Measurements from ENCODE around the gene SKOR2. TPM values are rescaled to one million over a fixed set of nuclear protein-coding genes. Genes with fewer than 3 reads are reported as not detected.
"Not testable (repeated sequence)": the region's sequence is repeated elsewhere in the genome, so short reads cannot be mapped to it uniquely, and the experiment has no call there.

The SKOR2 gene
- total RNA-seq, 8 experiments from 2014 or later: 0.05 to 0.47 (median 0.12) TPM; not detected in 2

- WGBS, 10 experiments: 0 to 23% (median 3%) methylated on average over 1 to 23 of the region's 24 CpGs; no CpG with 5 or more reads in 1 of the 10 experiments
- Histone ChIP-seq H3K4me3 (peak overlapping the region; percentile 74 to 99 (median 88)), H3K4me1 (replicated peaks in 1 of 2) (peaks cover 7 to 8% of the 10 kb centered on the region in 2 donors), H3K27ac (peak overlapping the region; percentile 85 to 94)
- in situ Hi-C loops (cut with MboI; ENCODE audit: low pct_unique_long_range_greater_than_20kb in 2 of 9, low sequenced_read_pairs in 9 of 9, unreplicated experiment in 9 of 9): no loop called here
- peak; percentile 3 to 29 (median 20) for ATAC-seq (replicated peaks in 6 of 8)
Observed at GRCh38 chr18:47175283-47175897, 76.1 kb downstream of the SKOR2 start.

DNA sequence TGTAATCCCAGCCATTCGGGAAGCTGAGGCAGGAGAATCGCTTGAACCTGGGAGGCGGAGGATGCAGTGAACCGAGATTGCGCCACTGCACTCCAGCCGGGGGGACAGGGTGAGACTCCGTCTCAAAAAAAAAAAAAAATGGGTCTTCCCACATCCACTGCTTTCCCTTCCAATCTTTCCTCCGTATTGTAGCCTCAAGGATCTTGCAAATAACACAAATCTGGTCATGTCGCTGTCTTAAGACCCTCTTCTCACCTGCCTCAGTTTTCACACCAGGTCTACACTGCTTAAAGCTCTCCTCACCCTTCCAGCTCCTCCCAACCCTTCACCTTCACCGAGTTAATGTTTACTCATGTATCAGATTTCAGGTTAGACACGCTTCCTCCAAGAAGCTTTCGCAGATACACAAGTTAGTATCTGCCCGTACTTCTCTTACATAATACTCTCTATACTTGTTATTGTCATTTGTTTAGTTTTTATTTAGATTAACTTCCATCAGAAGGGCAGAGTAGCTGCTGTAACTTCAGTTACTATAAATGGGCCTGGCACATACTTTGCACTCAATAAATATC, 76.8 kb downstream of the SKOR2 start:
- in situ Hi-C loops (cut with MboI; ENCODE audit: low pct_unique_long_range_greater_than_20kb in 2 of 9, low sequenced_read_pairs in 9 of 9, unreplicated experiment in 9 of 9): no loop called here
- H3K4me3 ChIP-seq: peak overlapping the region in 3 of 5 donors; percentile 74 to 99 (median 94)
- H3K4me1 ChIP-seq (replicated peaks in 1 of 2): peaks cover 5 to 7% of the 10 kb centered on the region in 2 donors
- no peak overlapping the region for H3K27ac ChIP-seq
- 63 to 95% (median 80%) methylated on average over 1 to 12 of the region's 13 CpGs; no CpG with 5 or more reads in 1 of the 10 experiments for WGBS, 10 experiments
- no peak for ATAC-seq (replicated peaks in 6 of 8)

DNA sequence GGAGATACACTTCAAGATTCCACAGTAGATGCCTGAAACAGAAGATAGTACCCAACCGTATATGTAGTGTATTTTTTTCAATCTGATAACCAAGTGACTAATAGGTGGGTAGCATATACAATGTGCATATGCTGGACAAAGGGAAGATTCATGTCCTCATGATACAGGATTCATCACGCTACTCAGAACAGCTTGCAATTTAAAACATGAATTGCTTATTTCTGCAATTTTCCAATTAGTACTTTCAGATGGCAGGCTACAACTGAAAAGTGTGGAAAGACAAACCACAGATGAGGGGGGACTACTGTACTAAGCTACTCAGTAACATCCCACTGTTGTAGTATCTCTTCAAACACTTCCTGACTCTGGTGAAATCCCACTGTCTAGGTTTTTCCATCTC, 79.0 kb downstream of the SKOR2 start:
- no peak overlapping the region for H3K4me3 ChIP-seq
- WGBS, 10 experiments: 6 to 100% (median 90%) methylated on average over 1 to 2 of the region's 2 CpGs; no CpG with 5 or more reads in 4 of the 10 experiments
- peaks cover 5 to 7% of the 10 kb centered on the region in 2 donors for H3K4me1 ChIP-seq (replicated peaks in 1 of 2)
- no peak overlapping the region for H3K27ac ChIP-seq
- peak in 3 of 8 experiments; percentile 12 to 43 (median 14) for ATAC-seq (replicated peaks in 6 of 8)
- in situ Hi-C loops (cut with MboI; ENCODE audit: low pct_unique_long_range_greater_than_20kb in 2 of 9, low sequenced_read_pairs in 9 of 9, unreplicated experiment in 9 of 9): no loop called here

DNA sequence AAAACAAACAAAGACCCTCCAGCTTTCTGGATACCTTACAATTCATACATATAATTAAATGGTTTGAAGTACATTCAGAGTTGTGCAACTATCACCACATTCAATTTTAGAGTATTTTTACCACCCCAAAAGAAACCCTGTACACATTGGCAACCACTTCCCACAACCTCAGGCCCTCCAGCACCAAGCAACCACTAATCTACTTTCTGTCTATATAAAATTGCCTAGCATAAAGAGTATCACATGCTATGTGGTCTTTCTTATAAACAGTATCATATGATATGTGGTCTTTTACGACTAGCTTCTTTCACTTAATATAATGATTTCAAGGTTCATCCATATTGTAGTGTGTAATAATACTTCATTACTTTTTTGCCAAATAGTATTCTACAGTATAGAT, 82.5 kb downstream of the SKOR2 start:
- H3K4me3 ChIP-seq: no peak overlapping the region
- in situ Hi-C loops (cut with MboI; ENCODE audit: low pct_unique_long_range_greater_than_20kb in 2 of 9, low sequenced_read_pairs in 9 of 9, unreplicated experiment in 9 of 9): no loop called here
- 0 to 100% (median 83%) methylated on average over 1 of the region's 1 CpG; no CpG with 5 or more reads in 3 of the 10 experiments for WGBS, 10 experiments
- H3K27ac ChIP-seq: no peak overlapping the region
- peaks cover 0 to 9% of the 10 kb centered on the region in 2 donors for H3K4me1 ChIP-seq (replicated peaks in 1 of 2)
- no peak for ATAC-seq (replicated peaks in 6 of 8)

DNA sequence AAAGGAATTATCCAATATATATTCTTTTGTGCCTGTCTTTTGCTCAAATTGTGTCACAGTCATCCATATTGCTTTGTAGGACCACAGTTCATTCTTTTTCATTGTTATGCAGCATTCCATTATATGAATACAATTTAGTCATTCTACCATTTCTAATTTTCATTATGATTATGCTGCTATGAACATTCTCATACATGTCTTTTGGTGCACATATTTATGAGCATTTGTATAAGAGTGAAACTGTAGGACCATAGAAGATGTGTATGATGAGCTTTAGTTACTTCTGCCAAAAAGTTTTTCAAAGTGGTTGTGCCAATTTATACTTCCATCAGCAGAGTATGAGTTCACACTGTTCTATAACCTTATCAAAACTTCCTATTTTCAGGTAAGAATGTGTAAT, 83.0 kb downstream of the SKOR2 start:
- in situ Hi-C loops (cut with MboI; ENCODE audit: low pct_unique_long_range_greater_than_20kb in 2 of 9, low sequenced_read_pairs in 9 of 9, unreplicated experiment in 9 of 9): no loop called here
- no peak for ATAC-seq (replicated peaks in 6 of 8)
- Histone ChIP-seq H3K4me1 (replicated peaks in 1 of 2) (peaks cover 0 to 9% of the 10 kb centered on the region in 2 donors), H3K4me3 (no peak overlapping the region), H3K27ac (no peak overlapping the region)

GRCh38 chr18:47166294-47166693, 85.2 kb downstream of the SKOR2 start:
- no peak overlapping the region for H3K4me3 ChIP-seq
- WGBS, 10 experiments: 14 to 100% (median 69%) methylated on average over 1 to 2 of the region's 2 CpGs
- H3K4me1 ChIP-seq (replicated peaks in 1 of 2): peaks cover 0 to 9% of the 10 kb centered on the region in 2 donors
- no peak overlapping the region for H3K27ac ChIP-seq
- ATAC-seq (replicated peaks in 6 of 8): no peak
- in situ Hi-C loops (cut with MboI; ENCODE audit: low pct_unique_long_range_greater_than_20kb in 2 of 9, low sequenced_read_pairs in 9 of 9, unreplicated experiment in 9 of 9): no loop called here

- H3K4me3 ChIP-seq: no peak overlapping the region
- no peak overlapping the region for H3K27ac ChIP-seq
- ATAC-seq (replicated peaks in 6 of 8): peak in 5 of 8 experiments; percentile 15 to 57 (median 32)
- WGBS, 10 experiments: 39 to 100% (median 79%) methylated on average over 2 to 5 of the region's 5 CpGs; no CpG with 5 or more reads in 1 of the 10 experiments
- in situ Hi-C loops (cut with MboI; ENCODE audit: low pct_unique_long_range_greater_than_20kb in 2 of 9, low sequenced_read_pairs in 9 of 9, unreplicated experiment in 9 of 9): no loop called here
- peaks cover 0 to 9% of the 10 kb centered on the region in 2 donors for H3K4me1 ChIP-seq (replicated peaks in 1 of 2)
Observed at GRCh38 chr18:47163241-47163640, 88.2 kb downstream of the SKOR2 start.

DNA sequence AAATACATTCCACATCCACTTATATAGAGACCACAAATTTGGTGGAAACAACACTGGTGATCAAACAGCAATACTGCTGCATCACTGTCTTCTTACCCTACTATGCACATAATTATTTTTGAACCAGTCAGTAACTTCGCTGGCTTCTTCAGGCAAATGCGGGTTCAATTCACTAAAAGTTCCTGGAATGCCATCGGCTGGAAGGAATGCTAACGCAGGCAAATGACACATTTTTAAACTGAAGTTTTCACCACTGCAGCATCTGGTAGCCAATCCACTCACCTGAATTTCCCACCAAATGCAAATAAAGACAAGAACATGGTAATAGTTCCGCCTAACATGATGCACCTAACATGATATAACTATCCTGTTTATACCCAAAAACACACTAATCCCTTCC, 91.2 kb downstream of the SKOR2 start:
- H3K27ac ChIP-seq: no peak overlapping the region
- no peak for ATAC-seq (replicated peaks in 6 of 8)
- H3K4me1 ChIP-seq (replicated peaks in 1 of 2): no peaks in the 10 kb centered on the region
- 80 to 100% (median 90%) methylated on average over 1 to 5 of the region's 5 CpGs; no CpG with 5 or more reads in 1 of the 10 experiments for WGBS, 10 experiments
- in situ Hi-C loops (cut with MboI; ENCODE audit: low pct_unique_long_range_greater_than_20kb in 2 of 9, low sequenced_read_pairs in 9 of 9, unreplicated experiment in 9 of 9): no loop called here
- H3K4me3 ChIP-seq: no peak overlapping the region

DNA sequence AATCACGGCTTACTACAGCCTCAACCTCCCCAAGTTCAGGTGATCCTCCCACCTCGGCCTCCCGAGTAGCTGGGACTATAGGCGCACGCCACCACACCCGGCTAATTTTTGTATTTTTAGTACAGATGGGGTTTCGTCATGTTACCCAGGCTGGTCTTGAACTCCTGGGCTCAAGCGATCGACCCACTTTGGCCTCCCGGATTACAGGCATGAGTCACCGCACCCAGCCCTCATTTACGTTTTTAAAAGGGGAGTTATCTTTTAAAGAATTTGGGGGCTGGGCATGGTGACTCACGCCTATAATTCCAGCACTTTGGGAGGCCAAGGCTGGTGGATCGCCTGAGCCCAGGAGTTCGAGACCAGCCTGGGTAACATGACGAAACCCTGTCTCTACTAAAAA, 93.1 kb downstream of the SKOR2 start:
- in situ Hi-C loops (cut with MboI; ENCODE audit: low pct_unique_long_range_greater_than_20kb in 2 of 9, low sequenced_read_pairs in 9 of 9, unreplicated experiment in 9 of 9); H3K4me3 ChIP-seq; H3K4me1 ChIP-seq (replicated peaks in 1 of 2); H3K27ac ChIP-seq: not testable (repeated sequence)
- WGBS, 10 experiments: 82 to 100% (median 94%) methylated on average over 1 to 9 of the region's 16 CpGs; no CpG with 5 or more reads in 3 of the 10 experiments
- peak in 2 of 8 experiments; percentile 37 to 40 for ATAC-seq (replicated peaks in 6 of 8)

Other genes with a start within 250 kb of the SKOR2 start
- gene ELOA2, start 216.0 kb downstream of the SKOR2 start, total RNA-seq: 1 to 10 TPM in 2 of 8 experiments, under 1 TPM in 6; 0.13 to 2.6 (median 0.30) TPM
- gene HDHD2, start 101.2 kb downstream of the SKOR2 start, total RNA-seq: 10 to 100 TPM; 25.4 to 50.0 (median 39.8) TPM
- 10 to 100 TPM; 15.1 to 27.0 (median 22.7) TPM for gene IER3IP1, start 75.3 kb downstream of the SKOR2 start, total RNA-seq